GOT3 (cell line): ENCODE results near the gene PRPF8.
"Not testable (repeated sequence)": the region's sequence is repeated elsewhere in the genome, so short reads cannot be mapped to it uniquely, and the experiment has no call there.

Experiments used
- DNase-seq: peaks from one replicate; lab custom pipeline; 2025; ENCODE audit warnings: mixed read lengths; lab: John Stamatoyannopoulos, UW

PRPF8 gene

DNA sequence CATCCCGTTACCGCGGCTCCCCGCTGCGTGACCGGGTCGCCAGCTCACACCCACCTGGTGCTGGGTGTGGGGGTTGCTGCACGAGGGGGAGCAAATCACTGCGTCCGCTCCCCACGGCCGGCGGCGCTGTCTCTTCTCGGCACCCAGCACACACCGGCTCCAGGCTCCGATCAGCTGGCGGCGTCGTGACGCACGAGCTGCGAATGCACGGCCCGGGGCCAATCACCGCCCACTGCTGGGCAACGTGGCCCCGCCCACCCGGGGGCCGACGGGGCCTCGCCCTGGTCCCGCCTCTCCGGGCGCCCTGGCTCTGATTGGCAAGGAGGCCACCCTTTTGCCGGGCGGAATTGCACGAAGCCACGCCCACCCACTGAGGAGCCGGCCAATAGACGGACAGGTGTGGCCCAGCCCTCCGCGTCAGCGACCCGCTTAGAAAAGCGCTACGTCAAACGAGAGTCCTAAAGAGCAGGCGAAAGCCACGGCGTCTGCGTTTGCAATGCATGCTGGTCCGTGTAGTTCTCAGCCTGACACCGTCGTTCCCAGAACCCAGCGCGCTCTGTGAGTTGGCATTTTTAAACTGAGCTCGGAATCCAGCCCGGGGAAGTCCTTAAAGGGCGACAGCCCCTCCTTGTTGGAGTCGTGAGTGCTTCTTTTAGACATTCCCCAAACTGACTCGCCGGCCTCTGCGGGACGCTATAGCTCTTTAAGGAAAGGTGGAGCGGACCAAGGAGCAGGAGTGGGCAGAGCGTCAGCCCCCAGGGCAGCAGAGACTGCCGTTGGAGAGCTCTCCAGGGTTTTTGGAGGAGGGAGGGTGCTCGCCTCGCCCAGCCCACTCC lies 31.6 kb upstream of the PRPF8 start:
- peak; percentile 99 for DNase-seq

DNA sequence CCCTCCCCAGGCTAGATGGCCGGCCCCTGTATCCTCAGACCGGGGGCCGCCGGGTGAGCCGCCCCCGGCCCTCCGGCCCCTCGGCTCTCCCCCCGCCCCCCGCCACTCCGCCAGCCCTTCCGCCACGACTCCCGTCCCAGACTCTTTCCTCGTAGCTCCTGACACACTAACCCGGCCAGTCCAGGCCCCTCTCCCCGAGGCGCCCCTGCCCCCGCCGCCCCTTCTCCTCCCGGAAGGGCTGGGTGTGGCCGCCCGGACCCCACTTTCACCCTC lies 31.1 kb upstream of the PRPF8 start:
- DNase-seq = no peak

DNA sequence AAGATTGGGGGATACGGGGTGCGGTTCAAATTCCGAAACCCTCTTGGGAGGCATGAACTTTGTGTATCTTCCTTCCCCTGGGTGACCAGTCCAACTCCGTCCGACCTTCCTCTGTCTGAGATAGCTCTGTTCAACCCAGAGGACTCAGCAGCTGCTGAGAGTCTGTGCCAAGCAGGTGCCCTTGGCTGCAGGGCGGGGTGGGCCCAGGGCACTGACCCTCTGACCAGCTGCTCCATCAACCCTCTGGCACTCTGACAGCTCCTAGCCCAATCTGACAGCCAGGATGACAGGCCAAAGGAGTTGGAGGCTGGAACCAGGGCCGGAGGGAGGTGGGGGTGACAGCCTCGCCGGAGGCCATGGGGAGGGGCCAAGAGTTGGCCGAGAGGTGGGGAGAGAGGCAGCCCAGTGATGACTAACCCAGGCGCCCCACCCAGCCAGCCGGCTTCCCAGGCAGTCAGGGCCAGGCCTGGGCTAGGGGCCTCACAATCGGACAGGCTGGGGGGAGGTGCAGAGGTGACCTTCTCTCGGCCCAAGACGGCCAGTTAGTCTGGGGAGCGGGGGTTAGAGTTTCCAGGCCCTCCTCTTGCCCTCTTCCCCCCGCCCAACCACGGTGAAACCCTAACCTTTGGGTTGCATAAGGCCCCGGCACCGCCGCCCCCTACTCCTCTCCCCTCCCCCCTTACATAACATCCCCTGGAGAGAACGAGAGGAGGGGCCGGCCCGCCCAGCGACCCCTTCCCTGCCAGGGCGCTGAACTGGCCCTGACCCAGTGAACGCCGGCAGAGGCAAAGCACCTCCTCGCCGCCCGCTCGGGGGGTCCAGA lies 30.5 kb upstream of the PRPF8 start:
- DNase-seq = peak; percentile 77

DNA sequence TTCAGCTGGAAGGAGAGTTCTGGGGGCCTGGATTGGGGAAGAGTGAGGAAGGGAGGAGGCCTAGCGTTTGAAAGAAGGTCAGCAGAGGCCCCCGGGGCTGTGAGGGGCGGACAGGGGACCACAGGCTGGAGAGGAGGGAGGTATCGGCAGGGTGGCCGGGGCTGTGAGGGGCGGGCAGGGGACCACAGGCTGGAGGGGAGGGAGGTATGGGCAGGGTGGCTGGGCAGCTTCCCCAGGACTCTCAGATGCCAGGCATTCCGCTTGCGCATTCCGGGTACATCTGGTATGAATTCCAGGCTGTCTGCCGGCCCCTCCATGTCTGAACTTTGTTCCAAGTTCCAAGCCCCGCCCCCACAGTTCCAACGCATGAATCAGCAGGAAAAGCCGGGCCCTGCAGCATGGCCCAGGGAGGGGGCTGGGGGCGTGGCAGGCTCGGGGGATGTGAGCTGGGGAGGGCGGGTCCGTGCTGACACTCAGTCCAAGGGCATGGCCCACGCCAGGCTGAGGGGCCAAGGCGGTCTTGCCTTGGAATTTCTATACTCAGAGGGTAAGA lies 29.8 kb upstream of the PRPF8 start:
- DNase-seq = peak; percentile 86

DNA sequence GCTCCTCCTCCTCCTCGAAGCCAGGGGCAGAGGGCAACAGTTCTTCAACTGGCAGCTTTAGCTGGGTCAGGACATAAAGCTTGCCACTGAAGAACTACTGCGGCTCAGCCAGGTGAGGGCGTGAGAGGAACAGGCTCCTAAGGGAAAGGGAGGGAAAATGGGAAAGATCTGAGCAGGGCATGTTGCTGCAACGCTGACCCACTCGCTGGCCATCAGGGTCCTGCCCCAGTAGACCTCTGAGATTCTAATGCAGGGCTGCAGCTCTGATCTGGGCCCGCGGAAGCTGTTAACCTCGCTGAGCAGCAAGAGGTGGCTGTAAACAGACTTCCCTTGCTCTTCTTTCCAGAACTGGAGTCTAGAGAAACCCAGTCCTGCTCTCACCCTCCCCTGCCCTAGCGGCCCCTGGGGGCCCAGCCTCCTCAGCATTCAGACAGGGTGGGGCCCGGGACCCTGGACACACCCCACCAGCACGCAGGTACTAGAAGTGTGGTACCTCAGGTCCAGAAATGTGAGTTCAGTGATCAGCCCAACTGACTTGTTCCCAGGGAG lies 29.3 kb upstream of the PRPF8 start:
- no peak for DNase-seq

DNA sequence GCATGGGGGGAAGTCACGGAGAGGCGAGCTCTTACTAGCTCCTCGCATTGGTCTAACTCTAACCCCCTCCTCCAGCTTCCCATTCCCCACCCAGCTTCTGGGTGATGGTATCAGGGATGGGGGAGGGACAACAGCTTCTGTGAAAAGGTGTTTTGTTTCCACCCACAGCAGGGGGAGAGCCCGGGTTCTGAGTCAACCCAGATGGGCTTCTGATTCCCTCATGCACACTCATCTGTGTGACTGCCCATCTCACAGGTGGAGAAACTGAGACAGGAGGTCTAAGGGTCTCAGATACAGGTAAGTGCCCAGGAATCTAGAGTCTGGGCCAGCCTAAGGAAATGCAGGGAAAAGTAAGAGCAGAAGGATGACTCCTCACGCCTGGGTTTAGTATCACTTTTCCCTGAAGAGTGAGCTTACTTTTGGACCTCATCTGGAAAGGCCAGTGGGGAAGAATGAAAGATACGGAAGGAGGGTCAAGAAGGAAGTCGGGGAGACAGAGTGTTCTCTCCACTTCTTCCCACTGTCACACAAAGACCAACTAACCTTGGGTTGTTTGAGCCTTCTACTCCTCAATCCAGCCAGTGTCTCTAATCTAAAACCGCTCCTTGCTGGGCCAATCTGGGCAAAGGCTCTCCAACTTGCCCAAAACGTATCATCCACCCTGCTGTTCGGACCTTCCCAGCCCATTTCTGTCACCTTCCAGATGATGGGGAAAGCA lies 28.7 kb upstream of the PRPF8 start:
- no peak for DNase-seq

DNA sequence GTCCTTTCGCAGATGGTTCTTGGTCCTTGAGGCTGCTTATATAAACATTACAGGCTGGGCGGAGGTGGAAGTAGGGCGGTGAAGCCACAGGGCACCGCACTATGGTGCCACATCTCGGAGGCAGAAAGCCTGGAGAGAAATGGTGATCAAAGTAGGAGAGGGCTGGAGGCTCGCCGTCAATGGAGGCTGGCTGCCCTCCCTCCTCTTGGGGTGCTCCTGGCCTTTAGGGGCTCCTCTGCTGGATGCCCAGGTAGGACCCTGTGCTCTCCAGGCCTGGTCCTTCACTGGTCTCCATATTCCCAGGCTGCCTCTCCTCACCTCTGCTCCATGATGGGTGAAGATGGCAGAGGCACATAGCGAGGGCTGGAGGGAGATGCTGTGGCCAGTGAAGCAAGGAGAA lies 27.6 kb upstream of the PRPF8 start:
- DNase-seq = no peak

DNA sequence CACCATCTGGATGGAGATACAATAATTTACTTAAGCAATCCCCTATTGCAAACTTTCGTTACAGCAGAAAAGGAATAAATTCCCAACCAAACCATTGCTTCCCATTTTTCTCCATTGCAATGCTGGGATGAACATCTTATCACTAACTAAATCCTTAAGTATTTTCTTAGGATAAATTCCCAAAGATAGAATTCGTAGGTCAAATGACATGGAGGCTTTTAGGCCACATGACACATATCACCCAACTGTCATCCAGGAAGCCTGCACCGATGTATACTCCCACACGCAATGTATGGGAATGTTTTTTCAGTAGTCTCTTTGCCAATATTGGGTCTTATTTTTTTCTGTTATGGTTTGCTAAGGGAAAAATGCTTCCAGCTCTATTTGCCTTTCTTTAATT lies 27.1 kb upstream of the PRPF8 start:
- no peak for DNase-seq

DNA sequence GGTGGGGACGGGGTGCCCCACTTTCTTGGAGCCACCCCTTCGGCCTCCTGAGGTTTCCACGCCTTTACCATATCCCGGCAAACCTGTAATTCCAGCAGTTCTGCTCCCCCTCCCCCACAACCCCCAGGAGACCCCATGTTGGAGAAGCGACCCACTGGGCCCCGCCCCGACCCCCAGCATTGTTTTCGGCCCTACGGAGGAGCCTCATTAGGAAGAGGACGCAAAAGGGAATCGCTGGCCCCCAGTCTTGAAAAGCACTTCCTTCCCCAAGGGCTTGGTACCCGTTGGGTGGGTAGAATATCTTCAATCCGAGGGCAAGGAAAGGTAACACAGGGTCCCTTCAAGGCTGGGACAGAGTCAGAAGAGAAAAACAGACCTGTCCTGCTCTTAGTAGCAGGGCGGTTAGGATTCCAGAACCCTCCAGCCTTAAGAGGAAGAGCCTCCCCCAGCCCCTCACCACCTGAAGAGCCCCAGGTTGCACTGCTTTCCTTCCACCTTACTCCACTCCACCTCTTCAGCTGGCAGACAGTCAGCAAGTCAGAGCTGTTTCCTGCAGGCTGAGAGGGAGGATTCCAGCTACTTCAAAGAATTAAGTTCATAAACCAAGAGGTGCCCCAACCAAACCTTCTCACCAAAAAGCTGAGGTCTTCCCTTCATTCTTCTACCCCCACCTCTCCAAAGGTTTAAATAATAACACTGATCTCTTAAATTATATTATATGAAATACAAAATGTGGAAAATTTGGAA lies 26.3 kb upstream of the PRPF8 start:
- DNase-seq = no peak

DNA sequence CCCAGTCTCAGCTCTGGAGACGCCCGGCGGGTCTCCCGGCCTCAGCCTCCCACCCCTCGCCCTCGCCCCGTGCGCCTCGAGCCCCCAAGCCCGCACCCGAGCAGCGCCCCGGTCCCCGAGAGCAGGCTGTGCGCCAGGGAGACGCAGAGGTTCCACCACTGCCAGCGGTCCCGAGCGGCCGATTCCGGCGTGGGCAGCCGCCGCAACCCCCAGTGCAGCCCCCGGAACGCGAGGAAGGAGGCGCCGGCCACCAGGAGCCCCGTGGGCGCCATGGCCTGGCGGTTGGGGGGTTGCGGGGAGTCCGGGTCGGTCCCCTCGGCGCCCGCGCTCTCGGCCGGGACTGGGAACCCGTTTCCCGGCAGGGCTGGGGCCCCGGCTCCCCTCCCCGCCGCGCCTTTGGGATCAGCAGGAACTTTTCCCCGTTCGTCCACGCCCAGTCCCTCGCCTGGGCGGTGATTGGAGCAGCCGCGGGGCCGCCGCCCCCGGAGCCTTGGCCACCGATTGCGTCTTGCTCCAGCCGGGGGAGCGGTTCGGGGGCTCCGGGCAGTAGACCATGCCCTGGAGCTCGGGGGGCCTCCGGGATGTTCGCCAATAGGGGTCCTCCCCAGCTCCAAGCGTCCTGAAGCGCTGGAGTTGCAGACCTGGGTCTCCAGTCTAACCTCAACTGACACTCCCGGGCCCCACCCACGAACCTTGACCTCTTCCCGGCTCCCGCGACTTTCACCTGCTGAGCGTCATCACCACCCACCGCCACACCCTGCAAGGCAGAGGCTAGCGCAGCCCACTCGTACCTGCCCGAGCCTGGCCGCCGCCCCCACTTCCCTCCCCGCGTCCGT lies 25.5 kb upstream of the PRPF8 start, which contains the start of gene TLCD2:
Gene TLCD2 (minus strand): TSS at position 407 of the 836 bp plus-strand sequence. CDS start 135 bp downstream, at position 272.
- DNase-seq = no peak

DNA sequence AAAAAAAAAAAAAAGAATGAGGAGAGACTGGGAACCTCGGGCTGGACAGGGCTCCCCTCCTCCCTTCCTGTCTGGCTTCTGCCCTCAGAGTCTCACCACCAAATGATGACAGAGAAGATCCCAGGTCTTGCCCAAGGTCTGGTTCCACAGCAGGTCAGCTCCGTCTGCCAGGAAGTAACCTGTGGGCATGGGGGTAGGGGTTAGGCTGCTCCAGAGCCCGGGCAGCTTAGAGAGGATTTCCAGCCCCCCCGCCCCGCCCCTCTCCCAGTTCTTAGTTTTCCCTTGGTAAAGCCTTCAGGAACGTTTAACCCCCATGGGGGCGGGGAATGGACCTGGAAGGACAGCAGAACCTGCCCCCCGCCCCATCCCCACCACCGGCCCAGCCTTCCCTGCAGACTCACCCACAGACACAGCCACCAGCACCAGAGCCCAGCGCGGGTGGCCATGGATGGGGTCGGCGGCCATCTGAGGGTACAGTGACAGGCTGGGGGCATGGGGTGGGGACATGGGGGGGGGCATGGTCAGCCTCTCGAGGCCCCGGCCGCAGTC lies 24.8 kb upstream of the PRPF8 start:
- DNase-seq = no peak

DNA sequence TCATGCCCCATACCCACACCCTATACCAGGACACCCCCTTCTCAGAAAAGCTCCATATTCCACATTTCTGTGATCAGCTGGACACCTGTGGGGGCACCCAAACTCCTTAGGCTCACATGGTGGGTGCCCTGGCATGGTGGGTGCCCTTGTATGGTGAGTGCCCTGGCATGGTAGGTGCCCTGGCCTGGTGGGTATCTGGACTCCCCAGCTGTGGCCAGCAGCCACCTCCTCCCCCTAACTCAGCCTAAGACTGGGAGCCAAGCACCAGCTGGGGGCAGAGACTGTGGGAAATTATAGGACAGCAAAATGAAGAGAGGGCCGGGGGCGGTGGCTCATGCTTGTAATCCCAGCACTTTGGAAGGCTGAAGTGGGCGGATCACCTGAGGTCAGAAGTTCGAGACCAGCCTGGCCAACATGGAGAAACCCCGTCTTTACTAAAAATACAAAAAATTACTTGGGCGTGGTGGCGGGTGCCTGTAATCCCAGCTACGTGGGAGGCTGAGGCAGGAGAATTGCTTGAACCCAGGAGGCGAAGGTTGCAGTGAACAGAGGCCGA lies 24.2 kb upstream of the PRPF8 start:
- not testable (repeated sequence) for DNase-seq

DNA sequence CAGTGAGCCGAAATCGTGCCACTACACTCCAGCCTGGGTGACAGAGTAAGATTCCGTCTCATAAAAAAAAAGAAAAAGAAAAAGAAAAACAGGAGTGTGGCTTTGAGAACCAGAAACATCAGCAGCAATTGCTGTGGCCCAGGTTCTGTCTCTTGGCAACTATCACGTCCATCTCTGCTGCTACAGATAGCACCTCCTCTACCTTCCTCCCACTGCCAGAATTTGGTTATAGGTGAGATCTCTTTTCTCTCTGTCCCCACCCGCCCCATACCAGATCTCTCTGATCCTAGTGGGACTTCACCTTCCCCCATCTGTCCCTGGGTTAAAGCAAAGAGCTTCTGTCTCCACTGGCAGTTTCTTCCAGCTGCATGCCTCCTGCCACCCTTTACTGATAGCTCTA lies 22.4 kb upstream of the PRPF8 start:
- no peak for DNase-seq

DNA sequence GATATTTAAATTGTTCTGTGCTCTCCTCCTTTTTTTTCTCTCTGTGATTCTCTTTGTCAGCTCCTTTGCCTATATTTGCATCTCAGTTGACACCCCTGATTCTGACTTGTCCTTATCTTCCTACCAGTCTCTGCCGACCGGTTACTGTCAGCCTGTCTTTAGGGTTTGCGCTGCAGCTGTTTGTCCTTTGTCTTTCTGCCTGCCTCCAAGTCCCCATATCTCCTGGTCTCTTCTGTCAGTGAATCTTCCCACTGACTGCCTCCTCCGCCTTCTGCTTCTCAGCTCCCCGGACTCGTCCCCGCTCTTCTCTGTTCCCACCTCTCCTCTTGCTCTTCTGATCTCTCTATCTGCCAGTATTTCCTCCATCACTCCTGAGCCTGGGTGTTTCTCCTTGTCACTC lies 20.3 kb upstream of the PRPF8 start:
- DNase-seq = no peak

DNA sequence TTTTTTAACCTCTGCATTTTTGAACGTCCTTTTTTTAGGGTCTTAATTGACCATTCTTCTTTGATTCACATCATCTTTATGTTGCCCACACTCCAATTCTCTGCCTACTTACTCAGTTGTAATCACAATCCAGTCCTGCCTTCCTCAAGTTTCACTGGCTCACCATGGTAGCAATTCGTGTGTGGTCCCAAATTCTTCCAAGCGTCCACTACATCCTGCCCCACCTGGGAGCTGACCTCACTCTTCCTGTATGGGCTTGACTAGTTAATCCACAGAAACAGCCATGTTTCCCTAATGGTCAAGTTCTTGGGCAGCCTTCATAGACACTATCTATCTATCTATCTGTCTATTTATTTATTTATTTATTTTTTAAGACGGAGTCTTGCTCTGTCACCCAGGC lies 18.4 kb upstream of the PRPF8 start:
- no peak for DNase-seq

DNA sequence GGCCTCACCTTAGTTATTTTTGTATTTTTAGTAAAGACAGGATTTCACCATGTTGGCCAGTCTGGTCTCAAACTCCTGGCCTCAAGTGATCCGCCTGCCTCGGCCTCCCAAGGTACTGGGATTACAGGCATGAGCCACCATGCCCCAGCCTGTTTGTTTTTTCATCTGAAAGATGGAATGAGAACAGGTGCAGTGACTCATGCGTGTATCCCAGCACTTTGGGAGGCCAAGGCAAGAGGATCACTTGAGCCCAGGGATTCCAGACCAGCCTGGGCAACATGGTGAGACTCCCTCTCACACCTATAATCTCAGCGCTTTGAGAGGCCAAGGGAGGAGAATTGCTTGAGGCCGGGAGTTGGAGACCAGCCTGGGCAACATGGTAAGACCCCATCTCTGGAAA lies 15.2 kb upstream of the PRPF8 start:
- not testable (repeated sequence) for DNase-seq

DNA sequence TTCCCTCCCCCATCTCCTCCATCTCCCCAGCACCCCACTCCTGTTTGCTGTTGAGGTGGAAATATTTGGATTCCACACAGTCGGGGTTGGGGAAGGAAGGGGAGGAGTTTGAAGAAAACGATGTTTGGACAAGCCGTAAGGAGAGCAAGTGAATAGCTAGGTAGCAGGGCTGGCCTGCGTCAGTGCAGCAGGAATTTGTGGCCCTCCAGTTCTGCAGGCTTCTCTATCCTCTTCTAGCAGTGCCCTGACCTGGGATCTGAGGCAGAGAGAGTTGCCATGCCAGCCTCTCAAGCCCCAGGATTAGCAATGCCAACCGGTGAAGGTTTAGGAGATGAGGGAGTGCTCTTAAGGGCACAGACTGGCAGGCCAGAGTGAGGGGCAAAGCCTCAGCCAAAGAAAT lies 13.0 kb upstream of the PRPF8 start:
- DNase-seq = no peak

DNA sequence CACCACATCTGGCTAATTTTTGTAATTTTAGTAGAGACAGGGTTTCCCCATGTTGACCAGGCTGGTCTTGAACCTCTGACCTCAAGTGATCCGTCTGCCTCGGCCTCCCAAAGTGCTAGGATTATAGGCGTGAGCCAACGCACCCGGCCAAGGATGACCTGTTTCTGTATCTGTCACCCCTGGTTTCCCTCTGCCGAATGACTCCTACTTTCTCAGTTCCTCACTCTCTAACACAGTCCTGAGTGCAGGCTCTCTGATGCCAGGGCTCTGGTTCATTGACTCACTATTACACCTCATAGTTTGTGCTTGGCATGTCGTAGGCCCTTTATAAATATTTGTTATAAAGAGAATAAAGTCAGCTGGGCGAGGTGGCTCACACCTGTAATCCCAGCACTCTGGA lies 10.7 kb upstream of the PRPF8 start:
- DNase-seq = no peak

DNA sequence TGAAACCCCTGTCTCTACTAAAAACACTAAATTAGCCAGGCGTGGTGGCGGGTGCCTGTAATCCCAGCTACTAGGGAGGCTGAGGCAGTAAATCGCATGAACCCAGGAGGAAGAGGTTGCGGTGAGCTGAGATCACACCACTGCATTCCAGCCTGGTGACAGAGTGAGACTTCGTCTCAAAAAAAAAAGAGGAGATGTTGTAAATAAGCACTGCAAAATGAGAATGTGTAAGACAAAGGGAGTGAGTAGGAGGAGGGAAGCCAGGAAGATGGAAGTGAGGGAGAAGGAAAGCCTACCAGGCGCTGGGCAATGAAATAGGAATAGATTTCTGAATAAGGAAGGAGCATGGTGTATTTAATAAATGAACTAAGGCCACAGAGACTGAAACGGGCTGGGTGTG lies 8.7 kb upstream of the PRPF8 start:
- DNase-seq = no peak
